BE2C (cell line): Measurements from ENCODE around the gene GNG12. TPM values are rescaled to one million over a fixed set of nuclear protein-coding genes. Genes with fewer than 3 reads are reported as not detected.

Source experiments
- DNase-seq: peaks from one replicate; pipeline ENCODE4 v3.0.0-alpha.2; 2020
- H3K27me3 ChIP-seq: fragments of 250-450 bp; sonication (Bioruptor Pico); 2 replicates; pipeline ENCODE4 v1.5.1; 2020; ENCODE audit warnings: mild to moderate bottlenecking
- H3K36me3 ChIP-seq: fragments of 250-450 bp; sonication (Bioruptor Pico); 2 replicates; pipeline ENCODE4 v1.5.1; 2020; ENCODE audit warnings: mild to moderate bottlenecking
- H3K4me1 ChIP-seq: fragments of 250-450 bp; sonication (Bioruptor Pico); 2 replicates; pipeline ENCODE4 v1.5.1; 2020
- H3K4me3 ChIP-seq: 2 replicates; pipeline ENCODE4 v1.5.1; 2011; ENCODE audit warnings: low read depth, low read length
- H3K9me3 ChIP-seq: fragments of 250-450 bp; sonication (Bioruptor Pico); 2 replicates; pipeline ENCODE4 v1.5.1; 2020
- CTCF ChIP-seq: IDR thresholded peaks from 2 replicates; pipeline ENCODE4 v1.5.1; 2012; ENCODE audit warnings: mild to moderate bottlenecking, low read depth, low read length
- polyA plus RNA-seq: library from polyadenylated mRNA; unstranded; fragments of >200 nt; gene quantifications from one replicate; pipeline ENCODE4 v1.2.1, GENCODE V29; 2012; ENCODE audit warnings: low read depth, missing spikeins; ENCODE audit not compliant: insufficient read length, insufficient read depth

Gene GNG12
- polyA plus RNA-seq, result 8.3 TPM

- Histone ChIP-seq H3K4me1 (no peaks in the 10 kb centered on the region), H3K9me3 (no peaks in the 10 kb centered on the region), H3K27me3 (no peaks in the 10 kb centered on the region), H3K4me3 (peak within 1 kb of the TSS; percentile 81), H3K36me3 (no peaks in the 10 kb centered on the region)
- TF ChIP-seq CTCF, result no peak
- DNase-seq, result peak; percentile 75
Observed at GRCh38 chr1:67832737-67833601, at the start of gene GNG12. TSS of gene GNG12 (minus strand) at chr1:67833467. CDS start at chr1:67707686, 125,781 bp downstream.

DNA sequence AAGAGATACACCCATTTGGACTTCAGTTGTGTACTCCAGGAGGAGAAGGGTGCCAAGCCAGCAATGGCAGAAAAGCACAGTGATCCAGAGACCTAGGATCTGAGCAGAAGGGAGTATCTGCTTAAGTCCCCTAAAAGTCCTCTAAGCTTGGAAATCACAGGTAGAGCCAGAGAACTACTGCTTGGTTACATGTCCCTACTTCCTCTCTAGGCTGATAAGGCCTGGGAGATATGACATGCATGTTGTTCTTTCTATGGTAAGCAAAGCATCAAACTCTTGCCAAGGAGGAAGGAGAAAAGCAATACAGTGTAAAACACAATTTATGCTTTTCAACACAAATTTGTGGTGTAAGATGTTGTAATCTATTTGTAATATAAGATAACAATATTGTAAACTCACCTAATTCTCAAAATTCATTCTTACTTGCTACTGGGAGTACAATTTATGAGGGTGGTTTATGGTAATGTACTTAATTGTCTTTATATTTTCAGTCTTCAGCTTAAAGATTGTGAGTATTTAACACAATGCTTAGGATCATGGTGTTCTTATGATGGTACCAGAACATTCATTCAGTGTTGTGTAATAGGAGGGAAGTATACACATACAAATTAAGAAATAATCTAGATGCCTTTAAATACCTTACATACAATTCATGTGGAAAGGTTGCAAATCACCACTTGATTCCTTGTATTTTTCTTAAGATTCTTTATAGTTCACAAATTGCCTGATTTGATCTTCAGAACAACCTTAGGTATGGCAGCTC, 49.1 kb upstream of the GNG12 start:
- Histone ChIP-seq H3K27me3 (no peaks in the 10 kb centered on the region), H3K36me3 (no peaks in the 10 kb centered on the region), H3K4me1 (no peaks in the 10 kb centered on the region), H3K4me3 (no peak overlapping the region), H3K9me3 (no peaks in the 10 kb centered on the region)
- DNase-seq, result no peak
- no peak for TF ChIP-seq CTCF

DNA sequence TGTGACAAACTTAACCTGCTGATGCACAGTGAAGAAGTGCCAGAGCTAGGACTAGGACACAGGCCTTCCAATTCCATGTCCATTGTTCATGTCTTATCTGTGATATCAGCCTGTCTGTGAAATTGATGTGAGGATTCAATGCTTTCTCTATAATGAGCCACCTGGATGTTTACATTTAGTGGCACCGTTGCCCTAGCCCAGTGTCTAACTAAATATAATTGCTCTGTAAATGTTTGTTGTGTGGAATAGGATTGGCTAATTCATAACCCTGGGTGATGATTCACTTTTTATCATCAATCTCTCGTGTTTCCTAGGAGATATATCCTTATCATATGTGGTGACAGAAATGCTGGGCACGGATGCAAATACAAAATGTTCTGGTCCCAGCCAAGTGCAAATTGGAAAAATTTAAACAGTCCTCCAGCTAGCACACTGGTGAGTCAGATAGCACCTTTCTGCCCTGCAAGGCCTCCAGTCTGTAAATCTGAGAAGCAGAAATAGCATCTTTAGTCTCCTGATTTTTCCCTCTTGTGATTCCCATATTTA, 46.9 kb upstream of the GNG12 start:
- no peaks in the 10 kb centered on the region for H3K27me3 ChIP-seq
- no peak for DNase-seq
- no peak for TF ChIP-seq CTCF
- no peaks in the 10 kb centered on the region for H3K4me1 ChIP-seq
- no peak overlapping the region for H3K4me3 ChIP-seq
- H3K36me3 ChIP-seq, result no peaks in the 10 kb centered on the region
- no peaks in the 10 kb centered on the region for H3K9me3 ChIP-seq

GRCh38 chr1:67879485-67879884, 46.2 kb upstream of the GNG12 start:
- H3K4me1 ChIP-seq, result no peaks in the 10 kb centered on the region
- no peak for TF ChIP-seq CTCF
- H3K36me3 ChIP-seq, result no peaks in the 10 kb centered on the region
- H3K27me3 ChIP-seq, result no peaks in the 10 kb centered on the region
- no peak overlapping the region for H3K4me3 ChIP-seq
- no peak for DNase-seq
- H3K9me3 ChIP-seq, result no peaks in the 10 kb centered on the region

GRCh38 chr1:67874501-67875111, 41.3 kb upstream of the GNG12 start:
- no peak for TF ChIP-seq CTCF
- no peaks in the 10 kb centered on the region for H3K9me3 ChIP-seq
- H3K4me3 ChIP-seq, result no peak overlapping the region
- no peaks in the 10 kb centered on the region for H3K36me3 ChIP-seq
- no peaks in the 10 kb centered on the region for H3K27me3 ChIP-seq
- no peak for DNase-seq
- no peaks in the 10 kb centered on the region for H3K4me1 ChIP-seq
